OCI-LY1 (cell line): ENCODE measurements around the gene GLYAT.

Experiments used
- H2AFZ ChIP-seq: fragments of 200-600 bp; sonication (generic), shearing (Covaris generic); 2 replicates; pipeline ENCODE4 v1.6.0; 2014; ENCODE audit warnings: antibody characterized with exemption, mild to moderate bottlenecking, low read length
- H3F3A ChIP-seq: fragments of 200-600 bp; sonication (generic), shearing (Covaris generic); 2 replicates; pipeline ENCODE4 v1.6.0; 2014; ENCODE audit warnings: mild to moderate bottlenecking, antibody characterized with exemption, low read length, moderate library complexity; ENCODE audit not compliant: insufficient read depth
- H3K27ac ChIP-seq: fragments of 200-600 bp; sonication (generic); 2 replicates; pipeline ENCODE4 v1.5.1; 2014; ENCODE audit warnings: low read length, mixed run types, mild to moderate bottlenecking, low read depth; ENCODE audit not compliant: poor library complexity, severe bottlenecking
- H3K27me3 ChIP-seq: fragments of 200-600 bp; sonication (generic); 2 replicates; pipeline ENCODE4 v1.6.0; 2014; ENCODE audit warnings: antibody characterized with exemption, mild to moderate bottlenecking, low read length, moderate library complexity; ENCODE audit not compliant: insufficient read depth
- H3K36me3 ChIP-seq: fragments of 200-600 bp; sonication (generic); 2 replicates; pipeline ENCODE4 v1.6.1; 2014; ENCODE audit warnings: mild to moderate bottlenecking, antibody characterized with exemption, low read length, moderate library complexity, mixed read lengths; ENCODE audit not compliant: insufficient read depth
- H3K4me1 ChIP-seq: fragments of 200-600 bp; sonication (generic); 2 replicates; pipeline ENCODE4 v1.5.1; 2014; ENCODE audit warnings: mild to moderate bottlenecking, low read length, moderate library complexity; ENCODE audit not compliant: insufficient read depth, severe bottlenecking
- H3K4me2 ChIP-seq: fragments of 200-600 bp; sonication (generic), shearing (Covaris generic); 2 replicates; pipeline ENCODE4 v1.6.1; 2014; ENCODE audit warnings: low read length
- H3K4me3 ChIP-seq: fragments of 200-600 bp; sonication (generic); 2 replicates; pipeline ENCODE4 v1.5.1; 2014; ENCODE audit warnings: low read length, low read depth, mild to moderate bottlenecking, mixed read lengths; ENCODE audit not compliant: poor library complexity, severe bottlenecking
- H3K79me2 ChIP-seq: fragments of 200-600 bp; shearing (Covaris generic); 2 replicates; pipeline ENCODE4 v1.6.1; 2016; ENCODE audit warnings: mixed run types, low read length, mixed read lengths; ENCODE audit not compliant: insufficient read depth
- H3K9ac ChIP-seq: fragments of 200-600 bp; sonication (generic), shearing (Covaris generic); 2 replicates; pipeline ENCODE4 v1.6.1; 2014; ENCODE audit warnings: mild to moderate bottlenecking, low read length, mixed read lengths
- H3K9me2 ChIP-seq: fragments of 200-600 bp; sonication (generic), shearing (Covaris generic); 2 replicates; pipeline ENCODE4 v1.6.1; 2014; ENCODE audit warnings: low read depth, mild to moderate bottlenecking, low read length, mixed read lengths
- H3K9me3 ChIP-seq: fragments of 200-600 bp; shearing (Covaris generic); 2 replicates; pipeline ENCODE4 v1.6.1; 2014; ENCODE audit warnings: low read length, mixed read lengths
- H4K20me1 ChIP-seq: fragments of 200-600 bp; sonication (generic), shearing (Covaris generic); 2 replicates; pipeline ENCODE4 v1.6.0; 2016; ENCODE audit warnings: mild to moderate bottlenecking, low read length; ENCODE audit not compliant: insufficient read depth
- EZH2 ChIP-seq: fragments of 200-600 bp; sonication (generic), shearing (Covaris generic); IDR thresholded peaks from 2 replicates; pipeline ENCODE4 v1.8.0; 2017; ENCODE audit warnings: borderline replicate concordance, mixed run types, mild to moderate bottlenecking, antibody characterized with exemption, low read length, moderate library complexity, mixed read lengths
- TF ChIP-seq, protein P1 (sequence below): fragments of 200-600 bp; sonication (generic), shearing (Covaris generic); IDR thresholded peaks from 2 replicates; pipeline ENCODE4 v1.5.1; 2017; ENCODE audit warnings: mild to moderate bottlenecking, antibody characterized with exemption, low read length, moderate library complexity, mixed read lengths

The GLYAT gene

DNA sequence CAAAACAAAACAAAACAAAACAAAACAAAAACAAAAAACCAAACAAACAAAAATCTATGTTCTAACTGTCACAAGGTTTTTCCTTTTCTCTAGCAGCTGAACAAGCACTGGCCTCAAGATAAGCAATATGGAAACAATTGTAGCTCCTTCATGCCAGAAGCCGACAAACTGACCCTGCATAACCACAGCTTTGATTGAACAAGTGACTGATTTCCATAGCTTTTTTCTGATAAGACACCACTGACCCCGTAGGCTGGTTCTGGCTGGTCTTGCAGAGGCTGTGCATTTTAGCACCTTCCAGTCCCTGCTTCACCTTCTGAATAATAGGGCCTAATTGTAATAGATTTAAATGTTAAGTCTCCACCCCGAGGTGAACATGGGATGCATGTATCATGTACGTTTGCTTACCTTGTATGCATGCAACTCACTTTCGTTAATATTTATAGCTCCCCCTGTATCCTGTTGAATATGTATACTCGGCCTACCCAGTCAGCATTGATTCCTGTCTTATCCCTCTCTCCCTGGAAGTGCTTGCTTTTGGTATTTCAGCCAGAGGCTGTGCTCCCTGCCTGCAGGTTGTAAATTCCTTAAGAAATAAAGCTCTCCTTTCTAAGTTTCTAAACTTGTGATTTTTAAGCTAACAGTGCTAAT lies 59.6 kb downstream of the GLYAT start:
- Histone ChIP-seq H3K9me3 (no peaks in the 10 kb centered on the region), H3K4me1 (no peaks in the 10 kb centered on the region)

DNA sequence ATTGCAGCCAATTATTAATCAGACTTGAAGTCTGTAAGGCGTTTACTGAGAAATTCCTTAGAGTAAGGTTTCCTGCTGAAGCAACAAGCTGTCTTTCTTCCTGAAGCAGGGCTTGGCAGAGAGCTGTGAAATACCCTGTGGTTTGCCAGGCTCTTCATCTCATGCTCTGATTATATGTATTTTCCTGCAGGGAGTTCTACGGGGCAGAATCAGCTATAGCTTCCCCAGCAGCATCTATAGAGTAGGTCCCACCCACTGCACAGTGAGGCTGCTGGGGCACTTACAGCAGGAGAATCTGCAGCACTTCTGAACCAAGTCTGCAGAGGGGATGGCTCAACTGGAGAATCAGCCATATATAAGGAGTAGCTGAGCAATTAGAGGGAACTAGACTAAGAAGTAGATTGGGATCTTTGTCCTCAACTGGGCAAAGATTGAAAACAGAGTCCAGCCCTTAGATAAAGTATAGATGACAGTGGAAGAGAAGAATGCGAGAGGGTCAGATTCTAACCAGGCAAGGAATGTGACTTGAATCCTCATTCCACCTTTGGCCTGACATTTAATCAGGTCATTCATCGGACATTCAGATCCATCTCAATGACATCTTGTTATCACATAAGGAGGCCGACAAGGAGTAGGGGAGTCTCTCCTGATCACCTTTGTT lies 71.7 kb downstream of the GLYAT start:
- Histone ChIP-seq H3K9me2 (no peaks in the 10 kb centered on the region), H3K9ac (no peak overlapping the region), H3K4me2 (no peak overlapping the region), H3K4me3 (no peak overlapping the region), H3K36me3 (no peaks in the 10 kb centered on the region), H2AFZ (no peak overlapping the region), H3K79me2 (no peaks in the 10 kb centered on the region), H3K27me3 (no peaks in the 10 kb centered on the region), H4K20me1 (no peaks in the 10 kb centered on the region), H3K9me3 (no peaks in the 10 kb centered on the region), H3K27ac (no peak overlapping the region), H3F3A (no peaks in the 10 kb centered on the region), H3K4me1 (no peaks in the 10 kb centered on the region)
- no peak for TF ChIP-seq EZH2
- TF ChIP-seq, protein P1, sequence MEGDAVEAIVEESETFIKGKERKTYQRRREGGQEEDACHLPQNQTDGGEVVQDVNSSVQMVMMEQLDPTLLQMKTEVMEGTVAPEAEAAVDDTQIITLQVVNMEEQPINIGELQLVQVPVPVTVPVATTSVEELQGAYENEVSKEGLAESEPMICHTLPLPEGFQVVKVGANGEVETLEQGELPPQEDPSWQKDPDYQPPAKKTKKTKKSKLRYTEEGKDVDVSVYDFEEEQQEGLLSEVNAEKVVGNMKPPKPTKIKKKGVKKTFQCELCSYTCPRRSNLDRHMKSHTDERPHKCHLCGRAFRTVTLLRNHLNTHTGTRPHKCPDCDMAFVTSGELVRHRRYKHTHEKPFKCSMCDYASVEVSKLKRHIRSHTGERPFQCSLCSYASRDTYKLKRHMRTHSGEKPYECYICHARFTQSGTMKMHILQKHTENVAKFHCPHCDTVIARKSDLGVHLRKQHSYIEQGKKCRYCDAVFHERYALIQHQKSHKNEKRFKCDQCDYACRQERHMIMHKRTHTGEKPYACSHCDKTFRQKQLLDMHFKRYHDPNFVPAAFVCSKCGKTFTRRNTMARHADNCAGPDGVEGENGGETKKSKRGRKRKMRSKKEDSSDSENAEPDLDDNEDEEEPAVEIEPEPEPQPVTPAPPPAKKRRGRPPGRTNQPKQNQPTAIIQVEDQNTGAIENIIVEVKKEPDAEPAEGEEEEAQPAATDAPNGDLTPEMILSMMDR = no peak

More for the DNA sequence above, 59.6 kb downstream of the GLYAT start:
- Histone ChIP-seq H3K79me2 (no peaks in the 10 kb centered on the region), H3K36me3 (no peaks in the 10 kb centered on the region), H3K4me3 (no peak overlapping the region), H4K20me1 (no peaks in the 10 kb centered on the region), H3K9ac (no peak overlapping the region), H3K9me2 (no peaks in the 10 kb centered on the region), H3F3A (no peaks in the 10 kb centered on the region), H3K4me2 (no peak overlapping the region), H3K27ac (no peak overlapping the region), H3K27me3 (no peaks in the 10 kb centered on the region; the same call in 1 of the 2 replicates), H2AFZ (no peak overlapping the region)
- TF ChIP-seq, protein P1 = no peak
- no peak for TF ChIP-seq EZH2

DNA sequence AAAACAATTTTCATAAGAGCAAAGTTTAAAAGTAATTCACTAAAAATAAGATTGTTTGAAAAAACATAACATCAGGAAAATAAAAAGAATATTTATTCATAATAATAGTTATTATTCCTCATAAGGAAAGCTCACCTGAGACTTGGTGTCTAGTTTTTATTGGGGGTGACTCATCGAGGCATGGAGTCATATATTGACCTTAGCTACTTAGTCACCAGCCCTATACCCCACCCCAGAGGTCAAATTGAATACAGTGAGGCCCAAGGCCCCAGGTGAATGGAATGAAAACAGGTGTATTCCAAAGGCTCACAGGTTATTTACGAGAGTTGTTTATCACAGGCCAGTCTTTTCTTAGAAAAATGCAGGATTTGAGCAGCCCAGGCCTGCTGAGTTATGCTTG lies 72.3 kb downstream of the GLYAT start:
- H3K9me3 ChIP-seq = no peaks in the 10 kb centered on the region
- H3F3A ChIP-seq = no peaks in the 10 kb centered on the region
- H3K79me2 ChIP-seq = no peaks in the 10 kb centered on the region
- H4K20me1 ChIP-seq = no peaks in the 10 kb centered on the region
- H3K27me3 ChIP-seq = no peaks in the 10 kb centered on the region
- no peak overlapping the region for H2AFZ ChIP-seq
- H3K4me3 ChIP-seq = no peak overlapping the region
- TF ChIP-seq, protein P1 = no peak
- TF ChIP-seq EZH2 = no peak
- no peaks in the 10 kb centered on the region for H3K4me1 ChIP-seq
- no peaks in the 10 kb centered on the region for H3K36me3 ChIP-seq
- no peak overlapping the region for H3K9ac ChIP-seq
- no peaks in the 10 kb centered on the region for H3K9me2 ChIP-seq
- no peak overlapping the region for H3K4me2 ChIP-seq
- no peak overlapping the region for H3K27ac ChIP-seq
